Pancreas (tissue), 10 donors: ENCODE results near the gene TCN2. TPM values are rescaled to one million over a fixed set of nuclear protein-coding genes. Genes with fewer than 3 reads are reported as not detected.
A peak's percentile ranks its signal among the peaks of the same experiment; 100 is the strongest.

Experiments
- ATAC-seq, 4 donors: fragments of 200-7000 bp; cut with Tn5 transposase; one replicate each; pipeline versions ENCODE4 v1.8.0 to v1.9.1; 2020; ENCODE audit warnings: mild to moderate bottlenecking in 4 of 4, moderate library complexity in 4 of 4
- DNase-seq, 6 donors: peaks; one replicate each; pipeline ENCODE4 v3.0.0-alpha.2; 2020
- FAIRE-seq: peaks from 2 replicates; lab custom pipeline; 2012; peaks lifted over from hg19 to GRCh38; lab: Jason Lieb, UNC
- H3K27ac ChIP-seq, 4 donors: fragments of 200-600 bp; sonication (generic); 1 replicate in 3 of 4; 2 replicates in 1 of 4; pipeline versions ENCODE4 v1.5.0 to v1.8.0; 2020
- H3K27me3 ChIP-seq, 4 donors: fragments of 200-600 bp; one replicate each; pipeline ENCODE4 v1.8.0; 2021
- H3K36me3 ChIP-seq, 3 donors: fragments of 200-600 bp; sonication (generic) in 1 of 3; one replicate each; pipeline versions ENCODE4 v1.5.0 to v1.8.0; 2020 to 2021
- H3K4me1 ChIP-seq, 3 donors: fragments of 200-600 bp; one replicate each; pipeline ENCODE4 v1.8.0; 2021
- H3K4me3 ChIP-seq, 4 donors: fragments of 200-600 bp; sonication (generic) in 2 of 4; one replicate each; pipeline versions ENCODE4 v1.5.0 to v1.8.0; 2020 to 2021
- H3K9me3 ChIP-seq, 4 donors: fragments of 200-600 bp; one replicate each; pipeline ENCODE4 v1.8.0; 2021
- CTCF ChIP-seq, 4 donors: fragments of 200-600 bp; sonication (generic) in 3 of 4; IDR thresholded peaks; one replicate each; pipeline versions ENCODE4 v1.5.0 to v1.8.0; 2021; ENCODE audit warnings: antibody characterized with exemption in 4 of 4
- WGBS, 2 donors: extraction: QIAGEN DNeasy Blood & Tissue Kit; methylation state at CpG; one replicate each; pipeline ENCODE4 v1.1.7; 2013; 5-methylcytosine and 5-hydroxymethylcytosine counted together
- intact Hi-C, 3 donors: fragments of 100-400 bp; cut with DNase I; formaldehyde crosslinking; loops; one replicate each; pipeline versions ENCODE4 v1.11.1 to v1.14.2; 2022
- polyA plus RNA-seq, 2 donors: library from polyadenylated mRNA; stranded (reverse); fragments of 200-250 nt; gene quantifications; one replicate each; pipeline ENCODE4 v1.2.3, GENCODE V29; 2013
- total RNA-seq, 6 donors: library from RNA; stranded (reverse); fragmentation: NEBNext Ultra II Directional in 4 of 6; extraction: Animal tissue kit (Norgen Biotek cat#: 25700) in 4 of 6; gene quantifications; one replicate each; pipeline versions ENCODE4 v1.2.1 to v1.2.4, GENCODE V29; 2021 to 2023
- donor health status: healthy with polysubstance abuse.
- donor health status: DM: no; HTN: no; CAD: no; lungs with moderate emphysema.
- donor health status: DM: no; HTN: no; CAD: no.
- donor health status: control.
- donor health status: control.
- donor health status: Bipolar disorder and iron deficiency.
- donor health status: DM: yes; HTN: yes; CAD: no.
- donor health status: DM: no; HTN: no; CAD: no.
- donor health status: DM: no; HTN: no; CAD: no.
- donor health status: DM: yes; HTN: yes; CAD: no.

The TCN2 gene
- total and polyA plus RNA-seq, 8 donors = 3.6 to 10.0 (median 5.9) TPM

GRCh38 chr22:30635273-30636225 is 28.6 kb downstream of the TCN2 start, which contains the start of gene SLC35E4:
TSS of gene SLC35E4 (plus strand) at chr22:30635781. CDS start at chr22:30636451, 670 bp downstream.
- H3K27me3 ChIP-seq = no peaks in the 10 kb centered on the region
- FAIRE-seq (no peak), DNase-seq (peak; percentile 89 to 99 (median 96)), ATAC-seq (peak; percentile 92 to 98 (median 95))
- intact Hi-C loops = loop anchor here in 1 of 3 donors (10.0 kb wide), 1 partner anchor 119 kb away; no protein-coding TSS in a partner anchor
- WGBS, 2 donors = 1 to 2% methylated on average over 73 to 75 of the region's 75 CpGs
- peak within 1 kb of the TSS; percentile 60 to 79 (median 70) for H3K27ac ChIP-seq
- H3K4me3 ChIP-seq = peak within 1 kb of the TSS; percentile 55 to 70 (median 55)
- H3K4me1 ChIP-seq = peaks cover 12 to 14% (median 14%) of the 10 kb centered on the region in 3 donors
- no peaks in the 10 kb centered on the region for H3K9me3 ChIP-seq
- no peak for TF ChIP-seq CTCF (IDR thresholded peaks at IDR 0.05)
- no peaks in the 10 kb centered on the region for H3K36me3 ChIP-seq

- no peaks in the 10 kb centered on the region for H3K36me3 ChIP-seq
- no peak for FAIRE-seq
- ATAC-seq = peak; percentile 7 to 16 (median 14)
- H3K27ac ChIP-seq = peak overlapping the region; percentile 60 to 79 (median 70)
- no peaks in the 10 kb centered on the region for H3K27me3 ChIP-seq
- peak overlapping the region; percentile 55 to 70 (median 55) for H3K4me3 ChIP-seq
- intact Hi-C loops = loop anchor here in 1 of 3 donors (10.0 kb wide), 1 partner anchor 118 kb away; no protein-coding TSS in a partner anchor
- no peak for TF ChIP-seq CTCF (IDR thresholded peaks at IDR 0.05)
- DNase-seq = peak; percentile 24 to 79 (median 48)
- H3K9me3 ChIP-seq = no peaks in the 10 kb centered on the region
- peaks cover 12 to 14% (median 14%) of the 10 kb centered on the region in 3 donors for H3K4me1 ChIP-seq
- WGBS, 2 donors = 46 to 47% methylated on average over 31 to 45 of the region's 45 CpGs
Measured at GRCh38 chr22:30636226-30637077, 29.5 kb downstream of the TCN2 start.

DNA sequence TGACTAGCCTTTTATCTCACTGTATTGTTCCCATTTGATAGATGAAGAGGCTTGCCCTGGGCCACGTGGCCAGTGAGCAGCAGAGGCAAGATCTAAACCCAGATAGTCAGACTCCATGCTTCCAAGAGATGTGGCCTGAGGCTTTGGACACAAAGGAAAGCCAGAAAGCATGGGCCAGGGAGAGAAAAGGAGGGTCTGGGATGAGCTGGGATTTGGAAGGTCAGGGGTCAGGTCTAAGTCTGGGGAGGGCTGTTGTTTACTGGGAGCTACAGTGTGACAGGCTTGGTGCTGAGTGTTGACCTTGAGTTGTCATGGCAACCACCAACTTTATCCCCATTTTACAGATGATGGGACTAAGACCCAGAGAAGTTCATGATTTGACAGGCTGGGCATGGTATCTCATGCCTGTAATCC is 30.7 kb downstream of the TCN2 start:
- no peaks in the 10 kb centered on the region for H3K27me3 ChIP-seq
- ATAC-seq (no peak), DNase-seq (no peak), FAIRE-seq (no peak)
- H3K36me3 ChIP-seq = no peaks in the 10 kb centered on the region
- H3K4me3 ChIP-seq = no peak overlapping the region
- peaks cover 12 to 14% (median 14%) of the 10 kb centered on the region in 3 donors for H3K4me1 ChIP-seq
- intact Hi-C loops = loop anchor here in 1 of 3 donors (10.0 kb wide), 1 partner anchor 117 kb away; no protein-coding TSS in a partner anchor
- no peak overlapping the region for H3K27ac ChIP-seq
- no peak for TF ChIP-seq CTCF (IDR thresholded peaks at IDR 0.05)
- H3K9me3 ChIP-seq = no peaks in the 10 kb centered on the region
- 42 to 48% methylated on average over 1 of the region's 1 CpG for WGBS, 2 donors

- Histone ChIP-seq H3K4me3 (no peak overlapping the region), H3K27me3 (no peaks in the 10 kb centered on the region), H3K9me3 (no peaks in the 10 kb centered on the region), H3K27ac (no peak overlapping the region), H3K36me3 (no peaks in the 10 kb centered on the region), H3K4me1 (peaks cover 7 to 14% (median 7%) of the 10 kb centered on the region in 3 donors)
- ATAC-seq (no peak), DNase-seq (no peak), FAIRE-seq (no peak)
- no peak for TF ChIP-seq CTCF (IDR thresholded peaks at IDR 0.05)
- intact Hi-C loops = no loop called here
- 97 to 100% methylated on average over 4 of the region's 4 CpGs for WGBS, 2 donors
Measured at GRCh38 chr22:30640361-30640760, 33.4 kb downstream of the TCN2 start.
